Bronchial epithelial cell (primary cell): ENCODE data around the gene TARS3. TPM values are rescaled to one million over a fixed set of nuclear protein-coding genes. Genes with fewer than 3 reads are reported as not detected.

Source experiments
- DNase-seq: peaks from one replicate; pipeline ENCODE4 v3.0.0-alpha.2; 2010; ENCODE audit warnings: low read depth
- FAIRE-seq: peaks from 2 replicates; lab custom pipeline; 2011; peaks lifted over from hg19 to GRCh38; lab: Jason Lieb, UNC
- H3K27me3 ChIP-seq: 2 replicates; pipeline ENCODE4 v1.5.1; 2011; ENCODE audit warnings: low read length; ENCODE audit not compliant: control insufficient read depth, insufficient read depth
- H3K36me3 ChIP-seq: 2 replicates; pipeline ENCODE4 v1.5.1; 2011; ENCODE audit warnings: low read length; ENCODE audit not compliant: control insufficient read depth, insufficient read depth
- H3K4me3 ChIP-seq: 2 replicates; pipeline ENCODE4 v1.5.1; 2011; ENCODE audit warnings: mild to moderate bottlenecking, low read depth, low read length, control low read depth
- total RNA-seq: library from RNA; depleted of rRNA; stranded (reverse); fragments of >200 nt; gene quantifications from 2 replicates; pipeline ENCODE4 v1.2.1, GENCODE V29; 2014
- TF ChIP-seq, protein P1 (sequence below): IDR thresholded peaks from 2 replicates; pipeline ENCODE4 v1.5.1; 2011; ENCODE audit warnings: mild to moderate bottlenecking, moderate library complexity, low read length, control low read depth, inconsistent platforms; ENCODE audit not compliant: insufficient read depth, severe bottlenecking

The TARS3 gene
- total RNA-seq, 1 donor from 2014 or later, result 11.1 TPM

DNA sequence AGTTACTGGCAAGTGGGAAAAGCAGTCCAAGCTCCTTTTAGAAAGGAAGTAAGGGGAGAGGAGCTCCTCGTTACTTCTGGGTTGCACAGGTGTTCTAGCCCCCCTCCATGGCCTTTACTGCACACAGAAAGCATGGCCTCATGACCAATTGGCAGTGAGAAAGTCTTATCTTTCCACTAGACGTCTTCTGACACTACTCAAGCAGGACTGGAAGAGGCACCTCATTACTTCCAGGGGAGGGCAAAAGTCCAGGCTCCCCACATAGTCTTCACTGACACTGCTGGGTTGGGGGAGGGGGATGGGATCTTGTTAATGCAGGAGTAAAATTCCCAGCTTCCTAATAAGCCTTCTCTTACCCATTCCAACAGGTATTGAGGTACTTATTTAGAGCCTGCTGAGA, 44.5 kb downstream of the TARS3 start:
- TF ChIP-seq, protein P1, sequence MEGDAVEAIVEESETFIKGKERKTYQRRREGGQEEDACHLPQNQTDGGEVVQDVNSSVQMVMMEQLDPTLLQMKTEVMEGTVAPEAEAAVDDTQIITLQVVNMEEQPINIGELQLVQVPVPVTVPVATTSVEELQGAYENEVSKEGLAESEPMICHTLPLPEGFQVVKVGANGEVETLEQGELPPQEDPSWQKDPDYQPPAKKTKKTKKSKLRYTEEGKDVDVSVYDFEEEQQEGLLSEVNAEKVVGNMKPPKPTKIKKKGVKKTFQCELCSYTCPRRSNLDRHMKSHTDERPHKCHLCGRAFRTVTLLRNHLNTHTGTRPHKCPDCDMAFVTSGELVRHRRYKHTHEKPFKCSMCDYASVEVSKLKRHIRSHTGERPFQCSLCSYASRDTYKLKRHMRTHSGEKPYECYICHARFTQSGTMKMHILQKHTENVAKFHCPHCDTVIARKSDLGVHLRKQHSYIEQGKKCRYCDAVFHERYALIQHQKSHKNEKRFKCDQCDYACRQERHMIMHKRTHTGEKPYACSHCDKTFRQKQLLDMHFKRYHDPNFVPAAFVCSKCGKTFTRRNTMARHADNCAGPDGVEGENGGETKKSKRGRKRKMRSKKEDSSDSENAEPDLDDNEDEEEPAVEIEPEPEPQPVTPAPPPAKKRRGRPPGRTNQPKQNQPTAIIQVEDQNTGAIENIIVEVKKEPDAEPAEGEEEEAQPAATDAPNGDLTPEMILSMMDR, result no peak
- no peak for FAIRE-seq
- Histone ChIP-seq H3K4me3 (no peak overlapping the region), H3K27me3 (no peaks in the 10 kb centered on the region), H3K36me3 (no peaks in the 10 kb centered on the region)
- no peak for DNase-seq

DNA sequence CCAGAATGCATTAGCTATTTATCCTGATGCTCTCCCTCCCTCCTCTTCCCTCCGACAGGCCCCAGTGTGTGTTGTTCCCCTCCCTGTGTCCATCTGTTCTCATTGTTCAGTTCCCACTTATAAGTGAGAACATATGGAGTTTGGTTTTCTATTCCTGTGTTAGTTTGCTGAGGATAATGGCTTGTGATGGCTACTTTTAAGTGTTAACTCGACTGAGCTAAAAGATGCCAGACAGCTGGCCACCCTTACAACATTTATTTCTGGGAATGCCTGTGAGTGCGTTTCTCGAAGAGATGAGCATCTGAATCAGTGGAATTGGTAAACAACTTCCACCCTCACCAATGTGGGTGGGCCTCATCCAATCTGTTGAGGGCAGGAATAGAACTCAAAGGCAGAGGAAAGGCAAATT, 47.3 kb downstream of the TARS3 start:
- DNase-seq (no peak), FAIRE-seq (no peak)
- H3K4me3 ChIP-seq, result no peak overlapping the region
- TF ChIP-seq, protein P1, result no peak
- no peaks in the 10 kb centered on the region for H3K27me3 ChIP-seq
- H3K36me3 ChIP-seq, result peaks cover under 1% of the 10 kb centered on the region

DNA sequence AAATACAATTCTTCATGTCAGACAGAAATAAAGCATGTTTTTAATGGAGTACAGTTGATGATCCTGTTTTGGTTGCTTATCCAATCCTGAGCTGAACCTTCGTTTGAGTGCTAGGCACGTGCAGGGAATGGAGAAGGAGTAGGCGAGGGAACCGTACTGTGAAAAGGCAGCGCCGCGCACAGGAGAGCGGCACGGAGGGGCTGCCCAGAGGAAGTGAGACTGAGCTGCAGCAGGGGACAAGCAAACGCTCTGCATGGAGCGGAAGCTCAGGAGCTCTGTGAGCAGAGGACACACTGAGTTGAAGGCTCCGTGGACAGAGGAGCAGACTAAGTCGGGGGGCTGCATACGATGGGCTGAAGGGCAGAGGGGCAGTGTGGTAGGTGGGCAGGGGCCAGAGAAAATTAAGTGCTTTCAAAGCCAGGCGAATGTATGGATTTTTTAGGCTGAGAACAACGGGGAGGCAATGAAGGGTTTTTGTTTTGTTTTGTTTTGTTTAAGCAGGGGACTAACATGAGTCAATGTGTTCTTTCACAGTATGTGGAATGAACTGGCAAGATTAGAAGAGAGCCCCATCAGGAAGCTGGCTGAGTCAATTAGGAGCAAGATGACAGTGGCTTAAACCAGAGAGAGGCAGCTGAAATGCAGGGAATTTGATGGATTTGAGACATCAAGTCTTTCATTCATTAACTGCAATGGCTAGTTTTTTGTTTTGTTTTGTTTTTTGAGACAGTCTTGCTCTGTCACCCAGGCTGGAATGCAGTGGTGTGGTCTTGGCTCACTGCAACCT, 48.3 kb downstream of the TARS3 start:
- DNase-seq, result peak; percentile 81
- no peak for FAIRE-seq
- TF ChIP-seq, protein P1, result no peak
- peaks cover 1% of the 10 kb centered on the region for H3K36me3 ChIP-seq
- no peak overlapping the region for H3K4me3 ChIP-seq
- no peaks in the 10 kb centered on the region for H3K27me3 ChIP-seq

DNA sequence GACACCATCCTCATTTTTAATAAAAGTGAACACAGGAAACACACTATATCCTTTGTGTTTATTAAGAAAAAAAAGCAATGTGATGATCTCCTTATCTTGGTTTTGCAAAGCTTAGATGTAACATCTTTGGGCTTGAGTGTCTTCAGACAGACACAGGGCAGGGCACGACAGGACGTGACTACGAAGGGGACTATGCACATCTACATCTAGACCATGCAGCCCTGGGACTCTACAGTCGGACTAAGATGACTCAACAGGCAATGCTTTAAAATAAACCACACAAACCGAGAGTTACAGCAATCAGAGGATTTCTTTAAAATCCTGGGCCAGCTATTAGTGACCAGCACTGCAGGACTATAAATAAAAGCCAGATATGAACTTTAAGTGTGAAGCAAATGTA, 49.3 kb downstream of the TARS3 start:
- DNase-seq (peak; percentile 78), FAIRE-seq (no peak)
- TF ChIP-seq, protein P1, result no peak
- Histone ChIP-seq H3K27me3 (no peaks in the 10 kb centered on the region), H3K36me3 (peaks cover 1% of the 10 kb centered on the region), H3K4me3 (no peak overlapping the region)

DNA sequence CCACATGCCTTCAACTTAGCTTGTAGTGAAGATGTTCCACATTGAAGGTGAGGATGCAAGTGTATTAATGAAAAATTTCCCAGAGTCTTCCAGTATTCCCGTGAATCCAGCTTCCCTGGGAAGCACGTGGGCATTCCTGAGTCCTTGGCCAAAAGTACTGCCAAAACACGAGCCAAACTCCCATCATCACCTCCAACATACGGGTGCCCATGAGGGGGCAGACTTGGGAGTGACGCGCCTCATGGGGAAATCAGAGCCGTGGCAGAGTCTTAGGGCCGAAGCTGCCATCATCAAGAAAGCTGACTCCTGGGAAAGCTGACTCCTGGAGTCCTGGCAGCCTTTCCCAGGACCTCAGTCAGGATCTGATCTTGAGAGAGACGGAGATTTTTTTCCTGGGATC, 52.0 kb downstream of the TARS3 start:
- TF ChIP-seq, protein P1, result no peak
- Histone ChIP-seq H3K4me3 (no peak overlapping the region), H3K36me3 (peaks cover 1% of the 10 kb centered on the region), H3K27me3 (no peaks in the 10 kb centered on the region)
- FAIRE-seq (no peak), DNase-seq (no peak)
